HG03432 (cell line): ENCODE measurements around the gene PLAU.
"Not testable (repeated sequence)": the region's sequence is repeated elsewhere in the genome, so short reads cannot be mapped to it uniquely, and the experiment has no call there.

Source experiments
- ATAC-seq: cut with Tn5 transposase; IDR thresholded peaks from one replicate; pipeline ENCODE4 v1.9.1; 2021; ENCODE audit warnings: mild to moderate bottlenecking, moderate library complexity; ENCODE audit not compliant: unreplicated experiment

The PLAU gene

GRCh38 chr10:73919481-73919880 lies 8.5 kb downstream of the PLAU start:
- not testable (repeated sequence) for ATAC-seq

- ATAC-seq: peak; percentile 43
Measured at GRCh38 chr10:73920089-73920488, 9.2 kb downstream of the PLAU start.

- ATAC-seq: peak; percentile 62
Measured at GRCh38 chr10:73922007-73922863, 11.3 kb downstream of the PLAU start.

GRCh38 chr10:73922864-73923133 lies 11.9 kb downstream of the PLAU start:
- ATAC-seq: no peak

GRCh38 chr10:73923935-73924598 lies 13.1 kb downstream of the PLAU start:
- no peak for ATAC-seq

- ATAC-seq: no peak
Measured at GRCh38 chr10:73924935-73925334, 14.0 kb downstream of the PLAU start.

GRCh38 chr10:73925539-73925938 lies 14.6 kb downstream of the PLAU start:
- no peak for ATAC-seq

GRCh38 chr10:73926152-73926764 lies 15.3 kb downstream of the PLAU start:
- ATAC-seq: no peak

- not testable (repeated sequence) for ATAC-seq
Measured at GRCh38 chr10:73930630-73931327, 19.8 kb downstream of the PLAU start.

GRCh38 chr10:73931767-73932619 lies 21.1 kb downstream of the PLAU start:
- peak; percentile 64 for ATAC-seq

- peak; percentile 22 for ATAC-seq
Measured at GRCh38 chr10:73932620-73933112, 21.7 kb downstream of the PLAU start.

GRCh38 chr10:73934074-73934473 lies 23.1 kb downstream of the PLAU start:
- ATAC-seq: no peak

- no peak for ATAC-seq
Measured at GRCh38 chr10:73935895-73936294, 25.0 kb downstream of the PLAU start.

GRCh38 chr10:73937333-73938043 lies 26.6 kb downstream of the PLAU start:
- no peak for ATAC-seq

- ATAC-seq: peak; percentile 80
Measured at GRCh38 chr10:73940634-73941221, 29.8 kb downstream of the PLAU start.

GRCh38 chr10:73941300-73941699 lies 30.4 kb downstream of the PLAU start:
- no peak for ATAC-seq

GRCh38 chr10:73944356-73945100 lies 33.6 kb downstream of the PLAU start:
- no peak for ATAC-seq

GRCh38 chr10:73946253-73947145 lies 35.6 kb downstream of the PLAU start:
- ATAC-seq: no peak
